IPS DF 19.7 (cell line): ENCODE results near the gene GSE1.
A peak's percentile ranks its signal among the peaks of the same experiment; 100 is the strongest.

ENCODE experiments used
- DNase-seq: peaks from one replicate; pipeline ENCODE4 v3.0.0-alpha.2; 2013; ENCODE audit warnings: low read depth, low spot score

GSE1 gene

DNA sequence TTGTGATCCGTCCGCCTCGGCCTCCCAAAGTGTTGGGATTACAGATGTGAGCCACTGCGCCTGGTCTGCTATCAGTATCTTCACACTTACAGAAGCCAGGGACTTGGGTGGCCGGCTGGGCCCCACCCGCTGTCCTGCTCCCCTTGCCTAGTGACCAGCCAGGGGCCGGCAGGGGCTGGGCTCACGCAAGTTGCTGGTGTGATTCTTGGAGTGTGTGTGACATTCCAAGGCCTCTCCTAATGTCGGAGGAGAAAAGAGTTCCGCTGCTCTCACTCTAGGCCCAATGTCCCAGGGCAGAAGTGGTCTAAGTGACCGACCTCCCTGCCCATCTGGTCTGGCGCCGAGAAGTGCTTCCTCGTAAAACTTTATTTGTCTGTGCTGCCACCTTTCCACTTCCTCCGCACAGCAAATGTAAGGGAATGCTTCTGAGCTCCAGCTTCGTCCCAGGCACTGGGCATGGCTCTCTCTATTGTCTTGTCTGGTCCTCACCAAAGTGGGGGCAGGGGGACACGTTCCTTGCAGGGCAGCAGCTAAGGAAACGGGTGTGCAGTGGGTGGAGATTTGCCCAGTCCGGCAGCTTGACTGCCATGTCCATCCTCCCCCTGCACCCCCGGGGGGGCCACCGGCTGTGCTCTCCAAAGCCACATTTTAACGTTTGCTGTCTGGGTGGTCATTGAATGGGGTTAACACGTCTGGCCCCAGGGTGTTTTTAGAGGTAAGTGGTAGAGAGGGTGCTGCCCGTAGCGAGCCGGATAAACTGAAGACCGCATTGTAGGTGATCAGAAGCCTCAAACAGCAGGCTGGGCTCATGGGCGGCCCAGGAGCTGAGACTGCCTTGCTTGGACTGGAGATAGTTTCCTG lies 7.8 kb upstream of the GSE1 start:
- no peak for DNase-seq

DNA sequence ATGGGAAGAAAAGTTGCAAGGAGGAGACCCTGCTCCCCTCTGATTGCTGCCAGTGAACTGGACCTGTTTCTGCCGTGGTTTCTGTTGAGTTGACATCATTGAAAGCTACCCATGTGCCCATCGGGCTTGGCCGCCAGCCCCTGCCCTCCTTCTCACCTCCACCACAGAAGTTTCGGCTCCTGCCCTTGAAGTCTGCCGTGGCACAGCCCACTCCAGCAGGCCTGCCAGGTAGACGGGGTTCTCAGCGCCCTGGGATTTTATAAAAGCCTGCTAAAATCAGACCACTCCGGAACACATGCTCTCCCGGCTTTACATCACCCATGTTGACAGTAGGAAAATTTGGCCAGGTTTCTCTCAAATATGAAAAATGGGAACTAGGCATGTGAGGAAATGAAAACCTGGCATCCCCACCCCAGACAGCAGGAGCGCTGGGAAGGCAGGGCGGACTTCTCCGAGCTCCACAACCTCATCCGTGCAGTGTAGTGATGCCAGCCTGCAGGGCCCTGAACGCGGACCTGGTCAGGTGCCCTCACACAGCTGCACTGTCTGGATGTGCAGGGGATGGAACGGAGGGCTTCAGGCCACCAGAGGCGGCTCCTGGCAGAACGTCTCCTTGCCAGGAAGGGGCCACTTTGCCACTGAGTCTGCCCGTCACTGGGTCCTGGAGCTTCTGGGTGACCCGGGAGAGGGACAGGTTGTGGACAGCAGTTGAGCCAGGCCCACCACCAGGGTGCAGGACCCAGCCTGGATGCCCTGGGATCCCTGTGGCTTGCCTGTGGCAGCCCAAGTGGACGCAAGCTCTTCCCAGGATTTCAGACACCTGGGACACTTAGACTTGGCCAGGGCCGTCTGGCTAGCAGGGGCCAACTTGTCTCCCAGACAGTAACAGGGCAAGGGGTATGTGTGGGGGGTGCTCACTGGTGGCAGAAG lies 6.9 kb upstream of the GSE1 start:
- no peak for DNase-seq

GRCh38 chr16:85606904-85607303 lies 6.2 kb upstream of the GSE1 start:
- no peak for DNase-seq

GRCh38 chr16:85607321-85607765 lies 5.8 kb upstream of the GSE1 start:
- peak; percentile 83 for DNase-seq

GRCh38 chr16:85607796-85608514 lies 5.2 kb upstream of the GSE1 start:
- DNase-seq = no peak

GRCh38 chr16:85608515-85608885 lies 4.6 kb upstream of the GSE1 start:
- no peak for DNase-seq

DNA sequence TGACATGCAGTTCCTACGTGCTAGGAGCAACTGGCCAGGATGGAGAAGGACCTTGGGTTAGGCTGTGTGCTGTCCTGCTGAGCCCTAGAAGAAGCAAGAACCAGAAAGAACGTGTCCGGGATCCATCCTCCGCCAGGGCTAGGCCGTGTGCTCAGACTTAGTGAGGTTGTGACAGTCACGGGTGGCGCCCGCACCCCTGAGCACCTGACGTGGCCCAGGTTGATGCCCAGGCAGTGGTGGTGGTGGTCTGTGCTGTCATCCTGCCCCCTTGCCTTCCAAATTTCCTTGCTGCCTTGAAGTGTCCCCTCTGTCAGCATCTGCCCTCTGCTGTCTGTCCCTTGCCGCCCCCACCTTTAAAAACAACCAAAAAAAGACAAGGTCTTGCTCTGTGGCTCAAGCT lies 4.2 kb upstream of the GSE1 start:
- no peak for DNase-seq

DNA sequence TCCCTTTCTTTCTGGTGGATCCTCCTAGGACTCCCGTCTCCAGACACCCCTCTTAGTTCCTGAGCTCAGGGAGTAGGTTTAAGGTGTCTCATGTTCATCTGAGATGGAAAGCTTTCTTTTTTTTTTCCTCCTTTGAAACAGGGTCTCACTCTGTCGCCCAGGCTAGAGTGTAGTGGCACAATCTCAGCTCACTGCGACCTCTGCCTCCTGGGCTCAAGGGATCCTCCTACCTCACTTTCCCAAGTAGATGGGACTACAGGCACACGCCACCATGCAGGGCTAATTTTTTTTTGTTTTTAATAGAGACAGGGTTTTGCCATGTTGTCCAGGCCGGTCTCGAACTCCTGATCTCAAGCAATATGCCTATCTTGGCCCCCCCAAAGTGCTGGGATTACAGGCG lies 3.6 kb upstream of the GSE1 start:
- no peak for DNase-seq

DNA sequence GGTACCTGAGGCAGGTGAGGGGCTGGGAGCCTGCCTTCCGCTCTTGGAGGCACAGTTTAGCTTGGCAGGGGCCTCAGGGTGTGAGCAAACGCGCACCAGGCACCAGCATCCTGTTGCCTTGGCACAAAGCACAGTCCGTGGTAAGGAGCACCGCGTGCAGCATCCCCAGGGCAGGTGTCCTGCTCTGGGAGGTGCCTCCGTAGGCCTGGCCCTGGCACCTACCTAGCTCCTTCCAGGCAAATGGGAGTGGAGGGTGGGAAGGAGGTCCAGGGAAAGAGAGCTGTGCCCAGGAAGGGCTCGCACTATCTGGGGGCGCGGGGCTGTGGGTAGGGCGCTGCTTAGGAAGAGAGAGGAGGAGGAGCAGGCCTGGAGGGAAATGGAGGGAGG lies 3.1 kb upstream of the GSE1 start:
- no peak for DNase-seq

DNA sequence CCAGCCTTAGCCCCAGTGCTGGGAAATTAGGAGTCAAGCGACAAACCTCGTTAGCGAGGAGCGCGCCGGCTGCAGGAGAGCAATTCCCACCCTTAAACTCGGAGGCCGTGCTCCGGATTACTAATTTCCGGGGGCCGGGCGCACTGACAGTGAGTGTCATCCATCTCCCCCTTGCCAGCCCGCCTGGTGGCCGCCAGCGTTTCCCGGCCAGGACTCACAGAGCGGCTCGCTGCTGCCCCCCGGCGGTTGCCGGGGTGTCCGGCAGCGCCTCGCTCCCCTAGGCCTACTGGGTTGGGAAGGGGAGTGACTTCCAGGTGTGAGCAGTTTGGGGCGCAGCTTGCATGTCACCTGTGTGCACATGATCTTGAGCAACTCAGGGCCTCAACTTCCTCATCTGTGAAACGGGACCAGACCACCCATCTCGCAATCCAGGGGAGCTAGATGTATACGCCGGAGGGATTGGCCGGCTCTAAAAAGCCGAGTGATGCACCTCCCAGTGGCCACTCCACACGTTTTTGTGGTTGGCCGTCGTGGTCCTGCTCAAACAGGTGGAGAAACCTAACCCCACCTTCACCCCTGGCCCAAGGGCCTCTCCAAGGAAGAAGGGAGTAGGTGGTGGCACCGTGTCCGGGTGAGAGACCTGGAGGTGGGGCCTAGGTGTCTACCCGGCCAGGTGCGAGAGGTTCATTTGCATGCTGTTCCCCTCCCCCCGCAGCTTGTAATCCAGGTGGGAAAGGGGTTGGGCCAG lies 2.5 kb upstream of the GSE1 start:
- DNase-seq = peak; percentile 83

DNA sequence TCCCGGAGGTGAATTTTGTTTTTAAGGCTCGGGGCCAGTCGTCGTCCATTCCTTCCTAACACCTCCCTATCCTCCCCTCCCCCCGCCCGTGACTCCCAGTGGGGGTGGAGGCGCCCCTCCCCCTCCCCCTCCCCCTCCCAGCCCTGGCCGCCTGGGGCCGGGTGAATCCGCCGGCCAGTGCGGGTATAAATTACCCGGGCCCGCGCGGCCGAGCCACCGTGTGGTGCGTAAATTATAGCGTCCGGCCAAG lies 2.0 kb upstream of the GSE1 start:
- no peak for DNase-seq

DNA sequence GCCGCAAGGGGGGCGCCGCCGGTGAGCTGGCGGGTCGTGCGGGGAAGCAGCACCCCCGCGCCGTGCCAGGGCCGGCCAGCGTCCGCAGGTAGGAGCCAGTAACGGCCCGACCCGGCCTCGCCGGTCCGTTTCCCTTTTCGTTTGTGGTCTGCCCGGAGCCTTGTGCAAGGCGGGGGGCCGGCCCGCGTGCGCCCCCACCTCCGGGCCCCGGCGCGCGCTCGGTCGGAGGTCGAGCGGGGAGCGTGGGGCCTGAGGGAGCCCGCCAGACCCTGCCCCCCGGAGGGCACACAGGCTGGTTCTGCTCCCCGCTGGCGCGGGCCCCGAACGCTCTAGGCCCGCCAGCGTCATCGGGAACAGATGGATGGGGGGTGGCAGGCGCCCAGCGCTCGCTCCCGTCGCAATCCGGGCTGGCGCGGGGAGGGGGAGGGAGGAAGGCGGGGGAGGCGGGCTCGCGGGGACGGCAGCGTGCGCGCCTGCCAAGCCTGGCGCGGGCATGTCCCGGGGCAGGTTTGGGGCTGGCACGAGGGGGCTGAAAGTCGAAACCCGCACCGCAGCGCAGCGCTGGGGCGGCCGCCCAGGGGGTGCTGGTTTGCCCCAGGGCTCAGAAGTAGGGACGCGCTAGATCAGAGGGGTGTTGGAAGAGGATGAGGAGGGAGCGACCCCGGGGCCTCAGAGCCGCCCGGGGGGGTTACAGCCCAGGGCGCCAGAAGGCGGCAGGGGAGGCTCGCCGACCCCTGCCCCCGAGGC lies 1.5 kb upstream of the GSE1 start:
- no peak for DNase-seq

DNA sequence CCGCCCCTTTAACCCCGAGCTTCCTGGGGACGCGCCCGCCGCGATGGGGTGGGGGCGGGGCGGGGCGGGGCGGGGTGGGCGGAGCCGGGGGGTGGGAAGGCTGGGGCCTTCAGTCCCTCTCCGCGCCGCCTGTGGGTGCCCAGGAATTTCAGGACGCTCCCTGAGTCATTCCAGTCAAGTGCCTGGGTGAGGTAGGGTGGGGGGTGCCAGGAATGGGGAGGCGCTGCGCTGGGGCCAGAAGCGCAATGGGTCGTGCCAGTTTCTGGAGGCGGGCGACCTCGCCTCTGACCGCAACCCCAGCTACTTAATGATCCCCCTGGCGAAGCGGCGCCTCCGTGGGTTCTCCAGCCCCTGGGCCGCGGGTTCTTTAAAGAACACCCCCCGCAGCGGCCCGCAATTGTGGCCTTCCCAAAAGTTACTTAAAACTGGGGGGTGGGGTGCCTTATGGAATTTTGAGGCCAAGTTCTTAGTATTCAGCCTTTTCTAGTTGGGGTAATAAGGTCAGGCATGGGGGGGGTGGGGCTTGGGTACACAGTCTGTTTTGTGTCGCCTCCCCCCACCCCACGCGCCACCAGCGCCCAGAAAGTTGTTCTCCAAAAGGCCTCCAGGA lies 826 bp upstream of the GSE1 start:
- DNase-seq = no peak

DNA sequence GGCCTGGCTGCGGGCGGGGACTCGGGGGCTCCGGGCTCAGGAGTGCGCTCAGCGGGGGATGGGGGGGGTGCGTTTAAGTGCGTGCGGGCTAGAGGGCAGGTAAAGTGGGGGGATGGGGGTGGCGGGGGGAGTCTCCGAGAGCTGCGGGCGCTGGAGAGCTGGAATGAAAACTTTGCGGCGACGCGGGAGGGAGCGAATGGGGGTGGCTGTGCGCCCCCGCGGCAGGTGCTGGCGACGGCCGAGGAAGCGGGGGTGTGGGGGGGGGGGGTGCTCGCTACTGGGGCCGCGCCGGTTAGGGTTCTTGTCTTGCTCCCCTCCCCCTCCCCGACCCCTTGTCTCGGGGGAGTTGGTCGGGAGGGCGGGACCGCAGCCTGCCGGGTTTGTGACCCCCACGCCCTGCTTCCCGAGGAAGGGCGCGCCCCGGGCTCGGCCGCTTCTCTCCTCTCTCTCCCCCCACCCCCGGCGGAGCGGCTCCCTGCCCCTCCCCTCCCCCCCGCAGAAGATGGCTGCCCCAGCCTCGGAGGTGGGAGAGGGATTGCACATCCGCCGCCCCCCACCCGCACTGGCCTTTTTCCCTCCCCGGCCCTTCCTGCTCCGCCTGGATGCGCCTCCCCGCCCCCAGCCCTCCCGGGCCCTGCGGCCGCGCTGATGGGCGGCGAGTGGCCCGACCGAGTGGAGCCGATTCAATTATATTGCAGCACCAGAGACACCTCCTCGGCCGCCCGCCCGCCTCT lies 649 bp downstream of the GSE1 start:
- DNase-seq = no peak

DNA sequence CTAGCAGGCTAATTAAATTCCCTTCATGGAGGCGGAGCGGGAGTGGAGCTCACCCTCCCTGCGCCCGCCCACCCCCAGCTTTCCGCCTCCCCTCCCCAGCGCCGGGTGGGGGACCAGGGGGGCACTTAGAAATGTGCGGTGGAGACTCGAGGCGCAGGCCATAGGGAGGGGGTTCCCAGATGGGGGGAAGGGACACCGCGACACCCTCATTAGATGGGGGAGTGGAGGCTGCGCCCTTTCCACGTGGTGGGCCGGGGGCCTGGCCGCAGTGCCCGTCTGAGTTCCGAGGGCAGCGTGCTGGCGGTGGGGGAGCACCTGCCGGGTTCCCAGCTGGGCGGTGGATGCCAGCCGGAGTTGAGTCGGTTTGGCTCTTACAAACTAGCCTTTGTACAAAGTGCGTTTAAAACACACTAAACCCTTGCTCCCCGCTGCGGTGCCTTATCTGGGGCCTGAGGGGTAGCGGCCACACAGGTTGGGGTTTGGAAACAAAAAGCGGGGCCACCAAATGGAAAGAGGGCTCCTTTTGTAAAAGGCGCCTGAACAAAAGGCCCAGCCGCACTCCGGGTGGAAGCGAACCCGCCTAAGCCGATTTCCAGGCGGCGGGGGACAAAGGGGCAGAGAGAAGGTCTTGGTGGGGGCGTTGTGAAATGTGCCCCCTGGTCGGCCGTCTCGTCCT lies 1.4 kb downstream of the GSE1 start:
- no peak for DNase-seq

- no peak for DNase-seq
Measured at GRCh38 chr16:85615014-85615851, 2.1 kb downstream of the GSE1 start.

DNA sequence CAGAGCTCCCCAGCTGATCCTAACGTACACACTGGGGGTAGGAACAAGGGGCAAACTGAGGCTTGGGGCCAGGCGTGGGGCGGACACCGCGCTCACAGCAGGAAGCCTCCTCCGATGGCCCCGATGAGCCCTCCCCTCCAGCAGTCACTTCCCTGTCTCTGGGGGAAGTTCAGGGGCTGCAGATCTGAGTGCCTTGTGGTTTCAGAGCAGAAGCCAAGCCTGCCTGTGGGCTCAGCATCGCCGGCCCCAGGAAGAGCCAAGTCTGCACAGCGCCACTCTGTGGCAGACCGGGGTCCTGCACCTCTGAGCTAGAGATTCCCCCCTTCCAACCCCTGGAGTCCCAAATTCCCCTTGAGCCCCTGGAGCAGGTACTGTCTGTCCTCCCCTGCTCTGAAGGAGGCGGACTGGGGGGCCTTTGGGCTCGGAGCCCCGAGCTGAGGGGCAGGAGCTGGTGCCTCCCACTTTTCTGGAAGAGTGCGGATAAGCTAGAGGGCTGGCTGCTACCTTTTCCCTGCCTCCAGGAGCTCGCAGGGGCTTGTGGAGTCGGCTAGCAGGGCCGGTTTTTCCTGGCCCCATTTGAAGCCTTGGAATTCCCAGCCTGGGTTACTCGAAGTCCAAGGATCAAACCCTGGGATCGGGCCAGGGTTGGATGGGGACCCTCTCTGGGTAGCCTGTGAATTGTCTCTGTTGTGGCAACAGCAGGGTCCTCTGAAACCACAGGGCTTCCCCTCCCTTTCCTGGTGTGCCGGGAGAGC lies 2.9 kb downstream of the GSE1 start:
- DNase-seq = no peak
